ENCODE data around the gene TRPV3. TPM values are rescaled to one million over a fixed set of nuclear protein-coding genes. Genes with fewer than 3 reads are reported as not detected.

The TRPV3 gene
- total RNA-seq, 2 experiments from 2014 or later = 0.25 to 0.56 TPM

DNA sequence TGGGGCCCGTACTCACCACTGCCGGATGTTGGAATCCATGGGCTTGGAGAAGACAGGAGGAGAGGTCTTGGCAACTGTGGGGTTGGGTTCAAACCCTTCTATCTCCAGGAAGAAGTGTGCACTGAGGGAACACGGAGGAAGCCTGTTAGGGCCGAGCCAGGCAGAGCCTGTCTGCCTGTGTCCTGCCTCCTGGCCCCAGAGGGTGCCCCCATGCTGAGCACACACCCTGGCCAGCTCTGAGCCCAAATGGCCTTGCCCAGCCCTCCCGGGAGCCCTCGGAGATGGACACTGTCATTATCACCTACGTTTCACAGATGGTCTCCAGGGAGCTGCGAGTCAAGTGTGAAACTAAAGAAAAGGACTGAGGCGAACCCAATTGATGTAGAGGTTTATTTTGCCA, 12.5 kb downstream of the TRPV3 start:
- ChIA-PET CTCF (no interaction called here), POLR2A (no interaction called here)
- H3K27ac ChIP-seq (ENCODE audit: low read depth in 1 of 2, low read length in 2 of 2) = no peak overlapping the region
- H3K36me3 Mint-ChIP-seq (ENCODE audit: low read depth) = no peaks in the 10 kb centered on the region
- TF ChIP-seq, protein P1, sequence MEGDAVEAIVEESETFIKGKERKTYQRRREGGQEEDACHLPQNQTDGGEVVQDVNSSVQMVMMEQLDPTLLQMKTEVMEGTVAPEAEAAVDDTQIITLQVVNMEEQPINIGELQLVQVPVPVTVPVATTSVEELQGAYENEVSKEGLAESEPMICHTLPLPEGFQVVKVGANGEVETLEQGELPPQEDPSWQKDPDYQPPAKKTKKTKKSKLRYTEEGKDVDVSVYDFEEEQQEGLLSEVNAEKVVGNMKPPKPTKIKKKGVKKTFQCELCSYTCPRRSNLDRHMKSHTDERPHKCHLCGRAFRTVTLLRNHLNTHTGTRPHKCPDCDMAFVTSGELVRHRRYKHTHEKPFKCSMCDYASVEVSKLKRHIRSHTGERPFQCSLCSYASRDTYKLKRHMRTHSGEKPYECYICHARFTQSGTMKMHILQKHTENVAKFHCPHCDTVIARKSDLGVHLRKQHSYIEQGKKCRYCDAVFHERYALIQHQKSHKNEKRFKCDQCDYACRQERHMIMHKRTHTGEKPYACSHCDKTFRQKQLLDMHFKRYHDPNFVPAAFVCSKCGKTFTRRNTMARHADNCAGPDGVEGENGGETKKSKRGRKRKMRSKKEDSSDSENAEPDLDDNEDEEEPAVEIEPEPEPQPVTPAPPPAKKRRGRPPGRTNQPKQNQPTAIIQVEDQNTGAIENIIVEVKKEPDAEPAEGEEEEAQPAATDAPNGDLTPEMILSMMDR (IDR thresholded peaks at IDR 0.05) = no peak
- ATAC-seq (ENCODE audit: poor library complexity) (no peak), DNase-seq (no peak)
- no peaks in the 10 kb centered on the region for H3K4me1 ChIP-seq (ENCODE audit: insufficient read depth, low read length)
- no peak overlapping the region for H3K4me3 Mint-ChIP-seq
- no peaks in the 10 kb centered on the region for H3K36me3 ChIP-seq (ENCODE audit: insufficient read depth, low read length)
- intact Hi-C loops (cut with DNase I, micrococcal nuclease) = no loop called here
- H3K27me3 Mint-ChIP-seq = peaks cover 9% of the 10 kb centered on the region
- no peak overlapping the region for H3K4me3 ChIP-seq (ENCODE audit: low read length)
- H3K9me3 Mint-ChIP-seq = no peaks in the 10 kb centered on the region
- no peaks in the 10 kb centered on the region for H3K4me1 Mint-ChIP-seq (ENCODE audit: low read depth)
- no peaks in the 10 kb centered on the region for H3K27me3 ChIP-seq (ENCODE audit: control insufficient read depth in 1 of 2, insufficient read depth in 2 of 2, low read length in 2 of 2)
- no peaks in the 10 kb centered on the region for H3K9me3 ChIP-seq (ENCODE audit: control insufficient read depth in 1 of 2, insufficient read depth in 1 of 2, low read length in 2 of 2)
- no peak overlapping the region for H3K27ac Mint-ChIP-seq

DNA sequence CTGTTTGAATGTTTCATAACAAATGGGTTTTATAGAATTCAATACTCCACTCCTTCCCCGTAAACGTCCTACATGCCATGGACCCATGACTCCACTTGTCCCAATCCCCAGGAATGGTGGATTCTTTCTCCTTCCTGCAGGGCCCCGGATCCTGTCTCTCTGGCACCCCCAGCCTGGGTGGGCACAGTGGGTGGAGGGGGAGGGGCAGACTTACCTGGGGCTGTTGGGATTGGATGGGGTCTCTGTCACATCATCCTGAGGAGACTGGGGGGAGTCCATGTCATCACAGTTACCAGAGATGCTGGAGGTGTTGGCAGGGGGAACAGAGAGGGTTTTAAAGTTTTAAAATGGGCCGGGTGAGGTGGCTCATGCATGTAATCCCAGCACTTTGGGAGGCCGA, 13.2 kb downstream of the TRPV3 start:
- H3K27ac ChIP-seq (ENCODE audit: low read depth in 1 of 2, low read length in 2 of 2) = no peak overlapping the region
- H3K27ac Mint-ChIP-seq = no peak overlapping the region
- no peaks in the 10 kb centered on the region for H3K27me3 ChIP-seq (ENCODE audit: control insufficient read depth in 1 of 2, insufficient read depth in 2 of 2, low read length in 2 of 2)
- H3K4me3 Mint-ChIP-seq = no peak overlapping the region
- H3K36me3 ChIP-seq (ENCODE audit: insufficient read depth, low read length) = no peaks in the 10 kb centered on the region
- H3K4me1 ChIP-seq (ENCODE audit: insufficient read depth, low read length) = no peaks in the 10 kb centered on the region
- H3K4me1 Mint-ChIP-seq (ENCODE audit: low read depth) = no peaks in the 10 kb centered on the region
- ATAC-seq (ENCODE audit: poor library complexity) = no peak
- POLR2A ChIA-PET = no interaction called here
- intact Hi-C loops (cut with DNase I, micrococcal nuclease) = no loop called here
- H3K4me3 ChIP-seq (ENCODE audit: low read length) = no peak overlapping the region
- H3K9me3 ChIP-seq (ENCODE audit: control insufficient read depth in 1 of 2, insufficient read depth in 1 of 2, low read length in 2 of 2) = no peaks in the 10 kb centered on the region
- no peaks in the 10 kb centered on the region for H3K9me3 Mint-ChIP-seq
- no peak for DNase-seq
- H3K36me3 Mint-ChIP-seq (ENCODE audit: low read depth) = no peaks in the 10 kb centered on the region
- H3K27me3 Mint-ChIP-seq = peaks cover 9% of the 10 kb centered on the region
- CTCF ChIA-PET = no interaction called here
- TF ChIP-seq, protein P1 (IDR thresholded peaks at IDR 0.05) = no peak

DNA sequence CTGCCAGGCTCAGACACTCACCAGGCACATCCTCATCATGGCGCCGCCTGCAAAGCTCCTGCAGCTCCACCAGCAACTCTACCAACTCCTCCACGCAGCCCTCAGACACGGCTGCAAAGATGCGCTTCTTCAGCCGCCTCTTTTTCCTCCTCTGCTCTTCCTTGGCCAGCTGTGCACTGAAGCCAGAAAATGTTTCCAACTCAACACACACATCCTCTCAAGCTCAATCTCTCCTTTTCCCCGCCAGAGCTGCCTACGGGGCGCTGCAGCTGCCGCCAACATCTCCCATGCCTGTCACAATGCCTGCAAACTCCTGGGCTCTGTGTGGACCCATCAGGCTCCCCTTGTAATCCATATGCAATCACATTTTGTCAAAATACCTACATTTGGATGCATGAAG, 14.2 kb downstream of the TRPV3 start:
- H3K36me3 Mint-ChIP-seq (ENCODE audit: low read depth) = no peaks in the 10 kb centered on the region
- intact Hi-C loops (cut with DNase I, micrococcal nuclease) = no loop called here

More for the DNA sequence above, 14.2 kb downstream of the TRPV3 start:
- H3K27me3 ChIP-seq (ENCODE audit: control insufficient read depth in 1 of 2, insufficient read depth in 2 of 2, low read length in 2 of 2) = no peaks in the 10 kb centered on the region
- no peak overlapping the region for H3K4me3 Mint-ChIP-seq
- TF ChIP-seq, protein P1 (IDR thresholded peaks at IDR 0.05) = no peak
- no peak overlapping the region for H3K27ac ChIP-seq (ENCODE audit: low read depth in 1 of 2, low read length in 2 of 2)
- H3K4me1 ChIP-seq (ENCODE audit: insufficient read depth, low read length) = no peaks in the 10 kb centered on the region
- no peaks in the 10 kb centered on the region for H3K9me3 Mint-ChIP-seq
- H3K27ac Mint-ChIP-seq = no peak overlapping the region
- ChIA-PET POLR2A (no interaction called here), CTCF (no interaction called here)
- H3K4me3 ChIP-seq (ENCODE audit: low read length) = no peak overlapping the region
- H3K4me1 Mint-ChIP-seq (ENCODE audit: low read depth) = no peaks in the 10 kb centered on the region
- no peaks in the 10 kb centered on the region for H3K9me3 ChIP-seq (ENCODE audit: control insufficient read depth in 1 of 2, insufficient read depth in 1 of 2, low read length in 2 of 2)
- no peak for DNase-seq
- no peaks in the 10 kb centered on the region for H3K36me3 ChIP-seq (ENCODE audit: insufficient read depth, low read length)
- no peak for ATAC-seq (ENCODE audit: poor library complexity)
- peaks cover 9% of the 10 kb centered on the region for H3K27me3 Mint-ChIP-seq
